NCI-H510A (cell line): ENCODE data around the gene MSRB3.
"Not testable (repeated sequence)": the region's sequence is repeated elsewhere in the genome, so short reads cannot be mapped to it uniquely, and the experiment has no call there.

Experiments used
- DNase-seq: peaks from one replicate; lab custom pipeline; 2025; lab: John Stamatoyannopoulos, UW

MSRB3 gene

DNA sequence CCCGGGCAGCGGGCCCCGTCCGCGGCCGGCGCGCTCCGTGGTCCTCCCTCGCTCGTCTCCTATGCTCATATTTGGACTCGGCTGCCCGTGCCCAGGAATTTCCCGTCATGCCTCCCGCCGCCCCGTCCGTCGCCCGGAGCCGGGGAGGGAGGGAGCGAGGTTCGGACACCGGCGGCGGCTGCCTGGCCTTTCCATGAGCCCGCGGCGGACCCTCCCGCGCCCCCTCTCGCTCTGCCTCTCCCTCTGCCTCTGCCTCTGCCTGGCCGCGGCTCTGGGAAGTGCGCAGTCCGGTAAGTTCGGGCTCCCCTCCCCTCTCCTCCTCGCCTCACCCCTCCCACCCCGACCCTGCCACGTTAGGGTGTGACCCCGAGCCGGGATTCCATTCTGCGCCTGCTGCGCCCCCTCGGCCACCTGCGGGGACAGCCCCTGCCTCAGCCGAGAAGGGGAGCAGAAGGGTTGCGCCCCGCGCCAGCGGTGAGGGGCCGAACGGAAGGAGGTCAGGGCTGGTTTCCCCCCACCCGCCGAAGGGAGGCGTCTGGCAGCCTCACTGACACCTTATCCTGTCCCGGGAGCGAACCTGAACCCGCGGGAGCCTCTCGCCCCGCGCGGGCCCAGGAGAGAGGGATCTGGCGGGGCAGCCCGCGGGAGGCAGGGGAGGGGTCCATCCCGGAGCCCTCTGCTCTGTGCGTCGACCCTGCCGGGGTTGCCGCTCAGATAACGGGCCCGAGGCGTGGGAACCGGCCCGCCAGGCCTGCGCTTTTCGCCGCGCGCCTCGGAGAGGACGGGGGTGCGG is at the start of gene MSRB3:
Gene MSRB3, plus strand, starts transcription at position 108 of the 793 bp plus-strand sequence. CDS start 29,897 bp downstream, outside the sequence.
- peak; percentile 8 for DNase-seq

DNA sequence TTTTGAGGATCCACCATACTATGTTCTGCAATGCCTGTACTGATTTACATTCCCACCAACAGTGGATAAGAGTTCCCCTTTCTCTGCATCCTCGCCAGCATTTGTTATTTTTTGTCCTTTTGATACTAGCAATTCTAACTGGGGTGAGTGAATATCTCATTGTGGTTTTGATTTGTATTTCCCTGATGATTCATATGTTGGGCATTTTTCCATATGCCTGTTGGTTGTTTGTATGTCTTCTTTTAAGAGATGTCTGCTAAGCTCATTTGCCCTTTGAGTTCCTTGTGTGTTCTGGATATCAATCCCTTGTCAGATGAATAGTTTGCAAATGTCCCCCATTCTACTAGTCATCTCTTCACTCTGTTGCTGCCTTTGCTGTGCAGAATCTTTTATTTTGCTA is 49.0 kb upstream of the MSRB3 start:
- no peak for DNase-seq

DNA sequence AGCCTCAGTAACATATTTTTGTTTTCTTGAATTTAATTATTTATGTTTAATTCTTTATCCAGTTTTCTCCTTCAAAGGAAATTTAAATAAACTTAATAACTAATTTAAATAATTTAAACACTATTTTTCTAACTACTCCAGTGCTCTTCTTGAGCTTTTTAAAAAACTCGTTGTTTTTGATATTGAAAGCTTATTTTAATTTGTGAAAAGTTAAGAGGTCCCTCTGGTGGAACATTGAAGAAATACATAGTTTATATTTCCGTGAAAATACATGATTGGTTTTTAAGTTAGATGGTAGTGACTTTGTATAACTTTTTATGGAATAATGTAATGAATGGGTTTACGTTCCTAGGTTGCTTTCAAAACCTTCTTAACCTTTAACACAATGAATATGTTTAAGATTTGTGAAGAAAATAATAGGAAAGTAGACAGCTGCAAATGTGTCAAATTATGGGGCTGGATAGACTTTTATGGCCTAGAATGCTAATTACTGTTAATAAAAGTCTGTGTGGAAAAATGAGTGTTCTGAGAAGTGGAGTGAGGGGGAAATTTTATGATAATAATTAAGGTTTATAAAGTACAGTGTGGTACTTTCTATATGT is 45.9 kb upstream of the MSRB3 start:
- no peak for DNase-seq

DNA sequence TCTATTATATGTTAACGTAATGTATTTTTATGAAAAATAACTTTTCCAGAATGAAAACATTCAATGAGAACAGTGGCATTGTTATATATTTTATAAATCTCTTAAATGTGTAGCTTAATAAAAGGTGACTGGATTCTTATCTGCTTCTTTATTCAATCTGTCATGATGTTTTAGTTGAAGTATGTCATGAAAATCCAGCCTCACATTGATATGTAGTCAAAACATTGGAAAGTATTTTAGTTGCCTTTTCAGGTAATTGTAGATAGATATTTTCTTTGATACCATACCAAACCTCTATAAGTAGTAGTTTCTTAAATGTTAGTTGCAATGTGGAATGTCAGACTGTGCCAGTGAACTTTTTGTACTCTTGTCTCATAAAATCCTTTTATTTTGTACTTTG is 41.3 kb upstream of the MSRB3 start:
- DNase-seq = no peak

DNA sequence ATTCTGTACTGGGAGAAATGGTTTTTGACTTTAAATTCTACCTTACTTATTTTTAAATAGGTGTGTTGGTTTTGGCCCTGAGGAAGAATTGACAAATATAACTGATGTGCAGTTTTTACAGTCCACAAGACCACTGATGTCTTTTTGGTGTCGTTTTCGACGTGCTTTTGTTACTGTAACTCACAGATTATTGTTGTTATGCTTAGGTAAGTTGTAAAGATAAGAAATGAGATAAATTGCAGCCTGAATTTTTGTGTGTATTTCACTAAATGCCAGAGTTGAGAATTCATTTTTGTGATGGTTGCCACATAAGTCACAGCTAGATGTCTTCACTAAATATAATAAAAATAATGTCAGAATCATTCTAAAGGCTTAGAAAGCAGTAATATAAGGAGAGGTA is 39.9 kb upstream of the MSRB3 start:
- DNase-seq = no peak

DNA sequence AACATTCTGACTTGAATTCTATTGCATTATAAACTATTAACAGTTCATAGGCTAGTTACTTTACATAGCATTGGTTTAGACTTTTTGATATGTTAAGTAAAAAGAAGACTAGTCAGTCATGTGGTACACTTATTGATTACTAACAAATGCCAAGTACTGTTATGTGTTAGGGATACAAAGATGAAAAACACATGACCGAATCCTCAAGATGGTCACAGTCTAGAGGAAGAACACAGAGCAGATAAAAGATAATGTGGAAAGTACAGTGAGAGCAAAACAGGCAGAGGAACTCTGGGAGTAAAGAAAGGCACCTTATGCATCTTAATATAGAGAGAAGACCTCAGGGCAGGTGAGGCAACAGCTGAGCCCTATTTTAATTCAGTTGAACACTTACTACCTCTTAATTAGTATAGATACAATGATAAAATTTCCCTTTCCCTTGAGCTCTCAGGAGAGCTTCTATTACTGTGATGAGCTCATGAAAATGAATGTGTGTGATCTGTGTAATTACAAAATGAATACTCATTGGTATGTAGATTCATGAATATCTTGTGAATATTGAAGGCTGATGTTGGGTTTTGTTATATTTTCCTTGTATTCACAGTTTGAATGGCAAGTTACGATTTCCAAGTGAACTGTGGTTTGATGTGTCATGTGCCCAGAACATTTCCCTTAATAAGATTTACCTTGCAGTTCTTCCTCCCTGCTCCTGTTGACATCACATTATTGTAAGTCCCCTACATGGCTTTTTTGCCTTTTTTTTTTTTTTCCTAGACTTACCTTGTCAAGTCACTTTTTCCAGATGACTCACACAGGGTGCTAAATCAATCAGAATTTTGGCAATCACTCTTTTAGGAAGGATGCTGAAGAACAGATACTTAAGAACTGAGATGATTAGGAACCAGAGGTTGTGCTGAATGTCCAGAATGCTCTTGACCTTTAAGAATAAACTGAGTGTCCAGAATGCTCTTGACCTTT is 29.5 kb upstream of the MSRB3 start:
- DNase-seq = no peak

DNA sequence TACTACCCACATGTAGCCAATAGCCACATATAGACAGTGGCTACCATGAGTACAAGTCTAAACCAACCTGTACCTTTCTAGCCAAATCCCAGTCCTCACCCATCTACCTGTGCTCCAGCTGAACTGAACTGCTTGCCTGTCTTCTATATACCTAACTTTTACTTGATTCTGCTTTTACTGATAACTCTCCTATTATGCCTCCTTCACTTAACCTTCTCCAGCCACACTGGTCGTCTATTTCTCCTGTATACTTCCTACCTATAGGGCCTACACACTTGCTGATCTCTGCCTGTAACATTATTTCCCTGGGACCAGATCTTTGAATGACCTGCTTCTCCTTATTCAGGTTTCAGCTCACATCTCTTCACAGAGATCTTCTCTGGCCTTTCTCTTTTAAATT is 26.0 kb upstream of the MSRB3 start:
- no peak for DNase-seq

GRCh38 chr12:65257986-65258385 is 20.5 kb upstream of the MSRB3 start:
- no peak for DNase-seq

GRCh38 chr12:65259501-65259900 is 19.0 kb upstream of the MSRB3 start:
- DNase-seq = no peak

DNA sequence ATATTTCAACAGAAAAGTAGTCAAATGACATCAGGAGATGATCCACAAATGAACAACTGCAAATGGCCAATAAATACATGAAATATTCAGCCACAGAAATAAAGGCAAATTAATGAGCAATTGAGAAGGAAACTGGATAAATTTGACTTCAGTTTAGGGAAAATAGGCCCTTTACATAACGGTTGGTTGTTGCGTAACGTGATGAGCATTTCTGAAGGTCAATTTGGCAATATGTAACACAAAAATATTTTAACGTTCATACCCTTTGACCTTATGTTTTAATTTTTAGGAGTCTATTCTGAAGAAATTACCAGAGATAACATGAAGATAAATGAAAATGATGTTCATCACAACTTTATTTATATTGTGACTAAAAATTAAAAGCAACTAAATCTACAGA is 14.7 kb upstream of the MSRB3 start:
- DNase-seq = no peak

- no peak for DNase-seq
Measured at GRCh38 chr12:65266408-65266807, 12.1 kb upstream of the MSRB3 start.

- no peak for DNase-seq
Measured at GRCh38 chr12:65269603-65270002, 8.9 kb upstream of the MSRB3 start.

DNA sequence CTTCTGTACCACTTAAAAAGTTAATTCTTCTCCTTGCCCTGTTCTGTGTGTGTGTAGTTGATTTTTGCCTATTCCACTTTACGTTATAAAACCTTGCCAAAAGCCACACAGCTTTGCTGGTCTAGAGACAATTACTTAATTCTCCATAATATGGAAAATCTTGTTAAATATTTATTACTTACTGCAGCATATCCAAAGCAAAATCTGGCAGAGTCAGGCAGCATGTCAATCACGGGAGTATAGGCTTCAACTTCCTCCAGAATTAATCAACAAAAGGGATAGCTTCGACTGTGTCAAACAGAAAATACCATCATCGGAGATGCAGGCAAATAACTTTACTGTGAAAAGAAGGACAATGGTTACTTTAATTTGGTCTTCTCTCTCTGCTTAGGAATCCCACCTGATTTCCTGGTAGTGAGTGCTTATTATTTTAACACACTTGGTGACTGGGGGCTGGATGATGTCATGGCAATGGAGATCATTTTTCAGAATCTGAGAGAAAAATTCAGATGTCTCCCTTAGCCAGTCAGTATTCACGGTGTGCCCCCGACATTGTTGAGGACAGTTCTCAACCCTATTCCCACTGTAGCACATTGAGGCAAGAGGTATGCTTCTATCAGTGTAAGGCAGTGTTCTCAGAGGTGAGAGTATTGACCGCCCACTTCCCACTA is 3.7 kb upstream of the MSRB3 start:
- no peak for DNase-seq

DNA sequence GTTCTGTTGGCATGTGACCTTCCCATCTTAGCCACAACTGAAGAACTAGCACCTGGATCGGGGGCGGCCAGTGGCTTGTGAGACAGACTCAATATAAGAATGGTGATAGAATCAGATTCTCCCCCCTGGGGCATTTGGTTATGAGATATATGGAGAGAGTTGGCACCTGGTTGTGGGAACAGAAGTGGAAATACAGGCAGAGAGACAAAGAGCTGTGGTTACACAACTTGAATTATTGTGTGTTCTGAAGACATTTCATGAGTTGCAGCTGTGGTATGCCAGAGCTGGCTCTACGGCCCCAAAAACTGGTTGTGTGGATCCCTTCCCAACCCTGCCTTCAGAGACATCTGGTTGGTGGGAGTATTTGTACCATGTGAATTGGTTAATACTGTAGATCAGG is 2.9 kb upstream of the MSRB3 start:
- DNase-seq = no peak

GRCh38 chr12:65276916-65277530 is 1.5 kb upstream of the MSRB3 start:
- no peak for DNase-seq

DNA sequence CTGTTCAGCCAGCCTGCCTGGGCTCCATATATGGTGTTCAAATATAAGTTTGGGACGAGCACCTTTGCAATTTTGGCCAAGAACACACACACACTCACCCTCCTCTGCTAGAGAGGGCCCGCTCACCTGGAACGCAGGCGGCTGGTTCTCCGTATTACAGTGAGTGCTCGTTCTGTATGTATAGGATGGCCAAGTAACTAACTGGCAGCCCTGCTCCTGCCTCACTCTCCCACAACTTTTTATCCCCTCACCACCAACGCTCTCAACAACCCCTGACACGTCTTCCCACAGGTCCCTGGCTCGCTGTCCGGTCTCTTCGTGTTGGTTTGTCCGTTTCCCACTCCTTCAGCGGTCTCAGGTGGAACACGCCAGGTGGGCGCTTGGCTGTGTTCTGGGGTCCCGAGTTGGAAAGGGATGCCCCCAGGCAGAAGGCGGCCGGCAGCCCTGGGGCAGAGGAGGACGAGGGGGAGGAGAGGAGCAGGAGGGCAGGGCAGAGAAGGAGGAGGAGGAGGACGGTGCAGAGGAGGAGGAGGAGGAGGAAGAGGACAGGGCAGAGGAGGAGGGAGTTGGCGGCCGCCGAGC is 398 bp upstream of the MSRB3 start:
- no peak for DNase-seq

GRCh38 chr12:65279369-65280112 is 1.1 kb downstream of the MSRB3 start:
- no peak for DNase-seq

GRCh38 chr12:65280306-65280705 is 1.8 kb downstream of the MSRB3 start:
- DNase-seq = no peak

- DNase-seq = no peak
Measured at GRCh38 chr12:65282840-65283239, 4.4 kb downstream of the MSRB3 start.

DNA sequence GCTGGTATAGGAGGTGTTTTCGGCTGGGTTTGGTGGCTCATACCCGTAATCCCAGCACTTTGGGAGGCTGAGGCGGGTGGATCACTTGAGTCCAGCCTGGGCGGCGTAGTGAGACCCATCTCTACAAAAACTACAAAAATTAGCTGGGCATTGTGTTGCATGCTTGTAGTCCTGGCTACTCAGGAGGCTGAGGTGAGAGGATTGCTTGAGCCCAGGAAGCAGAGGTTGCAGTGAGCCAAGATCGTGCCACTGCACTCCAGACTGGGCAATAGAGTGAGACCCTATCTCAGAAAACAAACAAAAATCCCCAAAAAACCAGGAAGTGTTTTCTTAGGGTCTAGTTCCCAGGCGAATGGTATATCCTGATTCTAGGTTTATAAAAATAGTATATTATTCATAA is 7.0 kb downstream of the MSRB3 start:
- not testable (repeated sequence) for DNase-seq
